ENCODE results near the gene NCKAP5L.

DNA sequence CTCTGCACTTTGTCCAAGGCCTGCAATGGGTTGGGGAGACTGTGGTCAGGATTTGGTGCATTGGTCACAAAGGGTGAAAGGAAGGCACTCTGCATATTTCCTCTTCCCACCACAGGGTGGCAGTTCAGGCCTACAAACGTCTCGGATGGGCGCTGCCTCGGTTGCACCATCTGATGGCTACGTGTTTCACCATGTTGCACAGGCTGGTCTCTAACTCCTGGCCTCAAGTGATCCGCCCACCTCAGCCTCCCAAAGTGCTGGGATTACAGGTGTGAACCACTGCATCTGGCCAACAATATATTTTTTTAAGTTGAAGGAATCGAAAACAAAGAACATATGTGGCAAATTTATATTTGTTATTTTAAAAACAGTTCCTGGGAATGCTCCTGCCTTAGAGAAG lies 51.8 kb downstream of the NCKAP5L start:
- TF ChIP-seq, protein P1, sequence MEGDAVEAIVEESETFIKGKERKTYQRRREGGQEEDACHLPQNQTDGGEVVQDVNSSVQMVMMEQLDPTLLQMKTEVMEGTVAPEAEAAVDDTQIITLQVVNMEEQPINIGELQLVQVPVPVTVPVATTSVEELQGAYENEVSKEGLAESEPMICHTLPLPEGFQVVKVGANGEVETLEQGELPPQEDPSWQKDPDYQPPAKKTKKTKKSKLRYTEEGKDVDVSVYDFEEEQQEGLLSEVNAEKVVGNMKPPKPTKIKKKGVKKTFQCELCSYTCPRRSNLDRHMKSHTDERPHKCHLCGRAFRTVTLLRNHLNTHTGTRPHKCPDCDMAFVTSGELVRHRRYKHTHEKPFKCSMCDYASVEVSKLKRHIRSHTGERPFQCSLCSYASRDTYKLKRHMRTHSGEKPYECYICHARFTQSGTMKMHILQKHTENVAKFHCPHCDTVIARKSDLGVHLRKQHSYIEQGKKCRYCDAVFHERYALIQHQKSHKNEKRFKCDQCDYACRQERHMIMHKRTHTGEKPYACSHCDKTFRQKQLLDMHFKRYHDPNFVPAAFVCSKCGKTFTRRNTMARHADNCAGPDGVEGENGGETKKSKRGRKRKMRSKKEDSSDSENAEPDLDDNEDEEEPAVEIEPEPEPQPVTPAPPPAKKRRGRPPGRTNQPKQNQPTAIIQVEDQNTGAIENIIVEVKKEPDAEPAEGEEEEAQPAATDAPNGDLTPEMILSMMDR (IDR thresholded peaks at IDR 0.05): peak; percentile 64 to 80 (median 79)
- no peak for TF ChIP-seq EP300 (IDR thresholded peaks at IDR 0.05)

Measured in esophagus muscularis mucosa (tissue), 3 donors.